ENCODE results near the gene RNF215.
"Not testable (repeated sequence)": the region's sequence is repeated elsewhere in the genome, so short reads cannot be mapped to it uniquely, and the experiment has no call there.

RNF215 gene

DNA sequence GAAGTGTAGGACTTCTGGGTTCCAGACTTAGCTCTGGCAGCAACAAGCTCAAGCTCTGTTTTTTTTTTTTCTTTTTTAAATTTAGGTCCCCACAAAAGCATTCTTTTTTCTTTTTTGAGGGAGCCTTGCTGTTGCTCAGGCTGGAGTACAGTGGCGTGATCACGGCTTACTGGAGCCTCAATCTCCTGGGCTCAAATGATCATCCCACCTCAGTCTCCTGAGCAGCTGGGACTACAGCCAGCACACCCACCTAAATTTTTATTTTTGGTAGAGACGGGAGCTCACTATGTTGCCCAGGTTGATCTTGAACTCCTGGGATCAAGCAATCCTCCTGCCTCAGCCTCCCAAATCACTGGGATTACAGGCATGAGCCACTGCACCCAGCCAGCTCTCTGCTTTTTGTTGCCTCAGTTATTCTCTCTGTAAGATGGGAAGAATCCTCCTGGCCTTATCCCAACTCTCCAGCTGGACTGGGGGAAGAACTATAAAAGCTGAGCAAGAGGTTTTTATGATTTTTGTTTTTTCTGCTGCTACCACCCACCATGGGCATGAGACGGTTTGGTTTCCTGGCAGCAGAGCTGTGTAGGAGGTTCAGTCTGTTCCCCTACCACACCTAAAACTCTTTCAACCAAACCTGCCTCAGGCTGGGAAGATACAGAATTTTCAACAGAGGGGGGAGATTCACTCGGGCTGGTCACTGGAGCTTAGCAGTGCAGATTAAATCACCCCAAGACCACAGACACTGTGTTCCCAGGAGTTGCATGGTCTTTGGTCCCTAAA, 26.7 kb upstream of the RNF215 start:
- Mint-ChIP-seq H3K36me3 (ENCODE audit: insufficient read depth) (peaks cover 8% of the 10 kb centered on the region), H3K4me3 (no peak overlapping the region), H3K27ac (no peak overlapping the region), H3K27me3 (no peaks in the 10 kb centered on the region), H3K9me3 (no peaks in the 10 kb centered on the region), H3K4me1 (ENCODE audit: low read depth in 2 of 2) (no peaks in the 10 kb centered on the region)
- ATAC-seq (replicated peaks) (no peak), DNase-seq (no peak)

GRCh38 chr22:30413001-30413400, 25.8 kb upstream of the RNF215 start:
- DNase-seq (no peak), ATAC-seq (replicated peaks) (no peak)
- no peaks in the 10 kb centered on the region for H3K9me3 Mint-ChIP-seq
- H3K36me3 Mint-ChIP-seq (ENCODE audit: insufficient read depth): peaks cover 5% of the 10 kb centered on the region
- no peaks in the 10 kb centered on the region for H3K27me3 Mint-ChIP-seq
- H3K4me3 Mint-ChIP-seq: no peak overlapping the region
- H3K27ac Mint-ChIP-seq: no peak overlapping the region
- no peaks in the 10 kb centered on the region for H3K4me1 Mint-ChIP-seq (ENCODE audit: low read depth in 2 of 2)

- no peak for ATAC-seq (replicated peaks)
- H3K36me3 Mint-ChIP-seq (ENCODE audit: insufficient read depth): peaks cover 3% of the 10 kb centered on the region
- no peaks in the 10 kb centered on the region for H3K4me1 Mint-ChIP-seq (ENCODE audit: low read depth in 2 of 2)
- no peak overlapping the region for H3K4me3 Mint-ChIP-seq
- no peaks in the 10 kb centered on the region for H3K27me3 Mint-ChIP-seq
- peak overlapping the region in 1 of 2 donors; percentile 35 for H3K27ac Mint-ChIP-seq
- DNase-seq: no peak
- no peaks in the 10 kb centered on the region for H3K9me3 Mint-ChIP-seq
These were observed 24.6 kb upstream of the RNF215 start for GRCh38 chr22:30411780-30412179.

GRCh38 chr22:30408388-30409102, 21.3 kb upstream of the RNF215 start:
- no peak for DNase-seq
- H3K9me3 Mint-ChIP-seq: no peaks in the 10 kb centered on the region
- no peak for ATAC-seq (replicated peaks)

GRCh38 chr22:30406400-30406799, 19.2 kb upstream of the RNF215 start:
- ATAC-seq (replicated peaks) (no peak), DNase-seq (no peak)
- no peak overlapping the region for H3K27ac Mint-ChIP-seq
- no peaks in the 10 kb centered on the region for H3K4me1 Mint-ChIP-seq (ENCODE audit: low read depth in 2 of 2)
- H3K27me3 Mint-ChIP-seq: no peaks in the 10 kb centered on the region
- no peaks in the 10 kb centered on the region for H3K36me3 Mint-ChIP-seq (ENCODE audit: insufficient read depth)
- no peak overlapping the region for H3K4me3 Mint-ChIP-seq
- no peaks in the 10 kb centered on the region for H3K9me3 Mint-ChIP-seq

More at GRCh38 chr22:30408388-30409102, 21.3 kb upstream of the RNF215 start:
- Mint-ChIP-seq H3K27ac (no peak overlapping the region), H3K27me3 (no peaks in the 10 kb centered on the region), H3K4me1 (ENCODE audit: low read depth in 2 of 2) (no peaks in the 10 kb centered on the region), H3K36me3 (ENCODE audit: insufficient read depth) (no peaks in the 10 kb centered on the region), H3K4me3 (no peak overlapping the region)

DNA sequence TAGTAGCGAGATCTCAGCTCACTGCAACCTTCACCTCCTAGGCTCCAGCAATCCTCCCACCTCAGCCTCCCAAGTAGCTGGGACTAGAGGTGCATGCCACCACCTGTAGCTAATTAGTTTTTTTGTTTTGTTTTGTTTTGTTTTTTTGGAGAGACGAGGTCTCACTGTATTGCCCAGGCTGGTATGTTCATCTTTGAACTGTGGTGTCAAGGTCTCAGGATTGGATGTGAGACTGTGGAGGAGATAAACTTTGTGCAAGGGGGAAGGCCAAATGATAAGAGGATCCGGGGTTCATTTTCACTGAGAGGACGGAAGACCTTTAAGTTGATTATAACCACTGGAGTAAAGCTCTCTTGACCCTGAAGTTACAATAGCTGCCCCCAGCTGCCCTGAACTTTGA, 18.5 kb upstream of the RNF215 start:
- no peak overlapping the region for H3K27ac Mint-ChIP-seq
- H3K36me3 Mint-ChIP-seq (ENCODE audit: insufficient read depth): no peaks in the 10 kb centered on the region
- no peaks in the 10 kb centered on the region for H3K4me1 Mint-ChIP-seq (ENCODE audit: low read depth in 2 of 2)
- H3K4me3 Mint-ChIP-seq: no peak overlapping the region
- H3K9me3 Mint-ChIP-seq: no peaks in the 10 kb centered on the region
- no peak for ATAC-seq (replicated peaks)
- H3K27me3 Mint-ChIP-seq: no peaks in the 10 kb centered on the region
- no peak for DNase-seq

DNA sequence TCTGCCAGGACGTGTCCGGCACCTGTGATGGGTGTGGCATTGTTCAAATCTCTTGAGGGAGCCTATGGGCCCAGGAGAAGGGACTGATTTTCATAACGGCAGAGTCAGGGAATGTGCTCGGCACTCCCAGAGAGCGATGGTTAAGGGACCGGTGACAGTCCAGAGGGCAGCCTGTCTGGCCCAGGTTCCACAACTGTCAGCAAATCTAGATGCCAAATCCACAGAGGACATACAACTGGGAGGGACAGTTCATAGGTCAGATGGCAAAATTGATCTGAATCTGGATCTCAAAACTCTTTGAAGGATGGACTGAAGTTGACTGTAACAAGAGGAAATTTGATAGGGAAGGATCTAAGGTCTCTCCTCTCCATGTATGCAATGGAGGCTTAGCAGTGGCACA, 17.1 kb upstream of the RNF215 start:
- Mint-ChIP-seq H3K4me1 (ENCODE audit: low read depth in 2 of 2) (no peaks in the 10 kb centered on the region), H3K27me3 (peaks cover 0 to under 1% of the 10 kb centered on the region in 2 donors), H3K36me3 (ENCODE audit: insufficient read depth) (no peaks in the 10 kb centered on the region), H3K27ac (peak overlapping the region in 1 of 2 donors; percentile 71), H3K9me3 (no peaks in the 10 kb centered on the region), H3K4me3 (no peak overlapping the region)
- ATAC-seq (replicated peaks): no peak
- no peak for DNase-seq

DNA sequence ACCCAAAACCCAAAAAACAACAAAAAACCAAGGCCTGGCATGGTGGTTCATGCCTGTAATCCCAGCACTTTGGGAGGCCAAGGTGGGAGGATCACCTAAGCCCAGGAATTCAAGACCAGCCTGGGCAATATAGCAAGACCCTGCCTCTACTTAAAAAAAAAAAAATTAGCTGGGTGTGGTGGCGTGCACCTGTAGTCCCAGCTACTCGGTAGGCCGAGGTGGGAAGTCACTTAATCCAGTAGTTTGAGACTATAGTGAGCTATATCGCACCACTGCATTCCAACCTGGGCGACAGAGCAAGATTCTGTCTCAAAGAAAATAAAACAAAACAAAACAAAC, 15.5 kb upstream of the RNF215 start:
- DNase-seq; H3K4me3 Mint-ChIP-seq; H3K9me3 Mint-ChIP-seq; ATAC-seq (replicated peaks); H3K36me3 Mint-ChIP-seq (ENCODE audit: insufficient read depth): not testable (repeated sequence)
- peaks cover 14% of the 10 kb centered on the region in 2 donors for H3K4me1 Mint-ChIP-seq (ENCODE audit: low read depth in 2 of 2)
- peak overlapping the region in 1 of 2 donors; percentile 24 for H3K27ac Mint-ChIP-seq
- peaks cover 13 to 16% of the 10 kb centered on the region in 2 donors for H3K27me3 Mint-ChIP-seq

DNA sequence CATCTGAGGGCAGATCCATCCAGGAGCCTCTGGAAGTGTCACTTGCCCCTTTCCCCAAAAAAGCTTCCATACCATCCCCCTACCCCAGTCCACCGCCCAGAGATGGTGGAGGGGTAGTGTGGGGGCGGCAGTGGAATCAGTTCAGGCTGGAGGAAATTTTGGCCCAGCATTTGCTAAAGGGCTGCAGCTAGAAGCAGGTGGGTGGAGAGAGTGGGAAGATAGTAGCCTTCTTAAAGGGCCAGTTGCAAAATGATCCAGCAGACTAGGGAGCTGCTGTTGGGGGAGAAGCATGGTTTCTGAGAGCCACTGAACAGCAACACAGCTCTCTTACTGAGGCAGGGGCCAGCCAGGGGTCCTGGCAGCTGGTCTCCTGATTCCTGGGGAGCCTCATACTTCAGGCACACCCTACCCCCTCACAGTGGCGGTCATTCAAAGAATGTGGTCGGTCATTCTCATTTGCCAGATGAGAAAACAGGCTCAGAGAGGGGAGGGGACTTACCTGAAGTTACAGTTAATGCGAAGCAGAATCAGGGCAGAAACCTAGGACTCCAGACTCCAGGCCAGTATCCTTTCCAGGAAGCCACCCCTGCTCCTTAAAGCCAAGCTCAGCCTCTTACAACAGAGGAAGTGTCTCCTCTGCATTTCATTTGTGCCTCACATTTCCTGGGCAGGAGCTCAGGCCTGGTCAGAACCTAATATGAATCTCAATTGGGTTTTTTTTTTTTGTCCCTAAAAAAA, 15.0 kb upstream of the RNF215 start:
- H3K27me3 Mint-ChIP-seq: peaks cover 14 to 20% of the 10 kb centered on the region in 2 donors
- H3K4me3 Mint-ChIP-seq: no peak overlapping the region
- H3K4me1 Mint-ChIP-seq (ENCODE audit: low read depth in 2 of 2): peaks cover 15 to 16% of the 10 kb centered on the region in 2 donors
- ATAC-seq (replicated peaks) (no peak), DNase-seq (no peak)
- H3K36me3 Mint-ChIP-seq (ENCODE audit: insufficient read depth): peaks cover 6% of the 10 kb centered on the region
- no peaks in the 10 kb centered on the region for H3K9me3 Mint-ChIP-seq
- H3K27ac Mint-ChIP-seq: peak overlapping the region in 1 of 2 donors; percentile 72

DNA sequence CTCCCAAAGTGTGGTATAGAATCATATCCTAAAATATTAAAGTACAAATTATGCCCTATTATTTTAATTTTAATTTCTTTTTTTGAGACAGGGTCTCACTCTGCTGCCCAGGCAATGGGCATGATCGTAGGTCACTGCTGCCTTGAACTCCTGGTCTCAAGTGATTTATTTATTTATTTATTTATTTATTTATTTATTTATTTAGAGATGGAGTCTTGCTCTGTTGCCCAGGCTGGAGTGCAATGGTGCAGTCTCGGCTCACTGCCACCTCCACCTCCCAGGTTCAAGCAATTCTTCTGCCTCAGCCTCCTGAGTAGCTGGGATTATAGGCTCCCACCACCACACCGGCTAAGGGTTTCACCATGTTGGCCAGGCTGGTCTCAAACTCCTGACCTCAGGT, 13.8 kb upstream of the RNF215 start:
- H3K27ac Mint-ChIP-seq; ATAC-seq (replicated peaks); H3K9me3 Mint-ChIP-seq; H3K36me3 Mint-ChIP-seq (ENCODE audit: insufficient read depth); H3K4me3 Mint-ChIP-seq; DNase-seq: not testable (repeated sequence)
- Mint-ChIP-seq H3K4me1 (ENCODE audit: low read depth in 2 of 2) (peaks cover 23 to 24% of the 10 kb centered on the region in 2 donors), H3K27me3 (peaks cover 18 to 29% of the 10 kb centered on the region in 2 donors)

- DNase-seq (no peak), ATAC-seq (replicated peaks) (no peak)
- Mint-ChIP-seq H3K27ac (no peak overlapping the region), H3K27me3 (peaks cover 24 to 38% of the 10 kb centered on the region in 2 donors), H3K9me3 (no peaks in the 10 kb centered on the region), H3K4me1 (ENCODE audit: low read depth in 2 of 2) (peaks cover 23 to 26% of the 10 kb centered on the region in 2 donors), H3K36me3 (ENCODE audit: insufficient read depth) (peaks cover 10% of the 10 kb centered on the region), H3K4me3 (no peak overlapping the region)
These were observed 12.9 kb upstream of the RNF215 start for GRCh38 chr22:30400159-30400558.

GRCh38 chr22:30399718-30400117, 12.5 kb upstream of the RNF215 start:
- Mint-ChIP-seq H3K36me3 (ENCODE audit: insufficient read depth) (peaks cover 10% of the 10 kb centered on the region), H3K4me1 (ENCODE audit: low read depth in 2 of 2) (peaks cover 23 to 26% of the 10 kb centered on the region in 2 donors), H3K9me3 (no peaks in the 10 kb centered on the region), H3K27me3 (peaks cover 26 to 42% of the 10 kb centered on the region in 2 donors), H3K27ac (peak overlapping the region in 1 of 2 donors; percentile 80), H3K4me3 (no peak overlapping the region)
- DNase-seq (no peak), ATAC-seq (replicated peaks) (no peak)
